K562 (cell line): ENCODE measurements around the gene ZNF324B. TPM values are rescaled to one million over a fixed set of nuclear protein-coding genes. Genes with fewer than 3 reads are reported as not detected.
A peak's percentile ranks its signal among the peaks of the same experiment; 100 is the strongest.

Source experiments
- BDP1 ChIP-seq: IDR thresholded peaks from 3 replicates; pipeline ENCODE4 v1.6.1; 2011; ENCODE audit not compliant: insufficient read length, insufficient read depth
- CREB3L1 ChIP-seq: fragments of 450-650 bp; IDR thresholded peaks from 2 replicates; pipeline ENCODE4 v1.6.1; 2014; ENCODE audit warnings: low read depth, mild to moderate bottlenecking, moderate library complexity, borderline replicate concordance
- MGA ChIP-seq: fragments of 450-650 bp; IDR thresholded peaks from 2 replicates; pipeline ENCODE4 v1.6.1; 2016; ENCODE audit warnings: mild to moderate bottlenecking, moderate library complexity
- NONO ChIP-seq, 2 experiments: fragments of 200-400 bp in 1 of 2; fragments of 450-650 bp in 1 of 2; formaldehyde crosslinking in 1 of 2; IDR thresholded peaks; 2 replicates each; pipeline ENCODE4 v1.6.1; 2017; ENCODE audit warnings: low read depth in 2 of 2, mild to moderate bottlenecking in 2 of 2, moderate library complexity in 2 of 2, low read length in 1 of 2
- PHB ChIP-seq: fragments of 250-450 bp; sonication (Bioruptor Pico); IDR thresholded peaks from 2 replicates; pipeline ENCODE4 v1.5.0; 2021
- SRF ChIP-seq, 2 experiments: fragments of 250-450, 450-650 bp in 1 of 2; sonication (Bioruptor Pico) in 1 of 2; sonication (generic) in 1 of 2; formaldehyde crosslinking; IDR thresholded peaks; 2 replicates each; pipeline versions ENCODE4 v1.5.0 to v1.5.1; 2020 to 2022; ENCODE audit warnings: mild to moderate bottlenecking in 1 of 2, missing genetic modification reagents in 1 of 2
- ZBTB33 ChIP-seq: sonication (generic); formaldehyde crosslinking; IDR thresholded peaks from 2 replicates; pipeline ENCODE4 v1.8.1; 2023; ENCODE audit warnings: mild to moderate bottlenecking, missing genetic modification reagents
- polyA plus RNA-seq, 8 experiments: library from polyadenylated mRNA; depleted of rRNA in 4 of 8; stranded (reverse) in 5 of 8; unstranded in 3 of 8; fragments of >200 nt; fragmentation: Nextera tagmentation in 2 of 8; fragmentation: Illumina TruSeq in 1 of 8; extraction: Ambion mirVana in 2 of 8; extraction: Trizol in 1 of 8; gene quantifications; 2 replicates each; pipeline versions ENCODE4 v1.2.1 to v1.2.3, GENCODE V29; 2011 to 2014; ENCODE audit warnings: inconsistent platforms in 1 of 8, missing spikeins in 1 of 8
- total RNA-seq, 7 experiments: library from RNA; depleted of rRNA in 6 of 7; stranded (reverse); fragments of >200 nt in 6 of 7; fragmentation: Illumina TruSeq in 2 of 7; extraction: Trizol in 2 of 7; gene quantifications; 2 replicates each; pipeline versions ENCODE4 v1.2.1 to v1.2.3, GENCODE V29; 2011 to 2021; ENCODE audit warnings: low replicate concordance in 1 of 7
- TF ChIP-seq, protein P1 (sequence below), 2 experiments: fragments of 450-650 bp; IDR thresholded peaks; 2 replicates each; pipeline ENCODE4 v1.6.1; 2016

The ZNF324B gene
- total and polyA plus RNA-seq, 9 of the 15 experiments (the other 6 are each of a cell fraction or from before 2014, with no cell fraction given): 0.20 to 13.5 (median 5.7) TPM

DNA sequence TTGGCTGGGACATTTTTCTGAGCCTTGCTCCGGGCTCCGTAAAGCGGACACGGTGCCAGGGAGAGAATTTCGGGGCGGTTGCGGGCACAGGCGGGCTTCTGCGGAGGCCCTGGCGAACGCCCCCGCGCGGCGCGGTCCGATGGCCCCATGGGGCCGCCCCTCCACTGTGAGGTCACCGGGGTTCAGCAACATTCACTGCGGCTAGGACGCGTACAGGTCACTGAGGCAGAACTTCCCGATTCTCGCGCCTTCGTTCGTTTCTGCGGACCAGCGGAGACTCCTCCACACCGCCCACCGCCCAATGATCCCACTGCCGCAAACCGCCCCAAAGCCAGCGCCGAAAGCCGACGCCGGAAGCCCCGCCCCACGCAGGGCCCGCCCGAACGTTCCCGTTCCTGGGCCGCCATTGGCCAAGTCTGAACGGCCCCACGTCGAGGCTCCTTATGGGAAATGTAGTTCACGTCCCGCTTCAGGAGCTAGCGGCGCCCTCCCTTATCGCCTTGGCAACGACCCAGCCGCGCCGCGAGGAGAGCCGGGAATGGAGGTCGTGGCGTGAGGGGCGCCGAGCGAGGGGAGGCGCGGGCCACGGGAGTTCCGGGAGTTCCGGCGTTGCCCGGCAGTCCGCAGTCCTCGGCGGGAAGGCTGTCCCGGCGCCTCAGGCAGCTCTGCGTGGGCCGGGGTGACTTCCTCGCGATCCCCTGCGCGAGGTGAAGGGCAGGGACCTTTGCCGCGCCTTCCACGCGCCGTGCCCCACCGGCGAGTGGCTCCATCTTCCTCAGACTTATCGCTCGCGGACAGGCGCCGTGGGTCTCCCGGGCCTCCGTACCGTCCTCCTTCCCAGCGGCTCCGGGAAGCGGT, 43.0 kb upstream of the ZNF324B start, which contains the start of gene ZNF584 (continued):
- 0 out of 2 replicates have a peak, but pooled peaks have one; percentile 17 for TF ChIP-seq MGA
- TF ChIP-seq BDP1: no peak
- TF ChIP-seq CREB3L1: peak; percentile 79
- TF ChIP-seq SRF (CRISPR knock-in tag; IDR thresholded peaks at IDR 0.05): 0 out of 4 replicates have a peak, but pooled peaks of 1 of the 2 experiments have one; percentile 46
- TF ChIP-seq ZBTB33: peak; percentile 69; the same call in 1 of the 2 replicates
- TF ChIP-seq PHB: peak; percentile 69; the same call in 1 of the 2 replicates
- TF ChIP-seq, protein P1, sequence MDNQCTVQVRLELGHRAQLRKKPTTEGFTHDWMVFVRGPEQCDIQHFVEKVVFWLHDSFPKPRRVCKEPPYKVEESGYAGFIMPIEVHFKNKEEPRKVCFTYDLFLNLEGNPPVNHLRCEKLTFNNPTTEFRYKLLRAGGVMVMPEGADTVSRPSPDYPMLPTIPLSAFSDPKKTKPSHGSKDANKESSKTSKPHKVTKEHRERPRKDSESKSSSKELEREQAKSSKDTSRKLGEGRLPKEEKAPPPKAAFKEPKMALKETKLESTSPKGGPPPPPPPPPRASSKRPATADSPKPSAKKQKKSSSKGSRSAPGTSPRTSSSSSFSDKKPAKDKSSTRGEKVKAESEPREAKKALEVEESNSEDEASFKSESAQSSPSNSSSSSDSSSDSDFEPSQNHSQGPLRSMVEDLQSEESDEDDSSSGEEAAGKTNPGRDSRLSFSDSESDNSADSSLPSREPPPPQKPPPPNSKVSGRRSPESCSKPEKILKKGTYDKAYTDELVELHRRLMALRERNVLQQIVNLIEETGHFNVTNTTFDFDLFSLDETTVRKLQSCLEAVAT (IDR thresholded peaks at IDR 0.05): 0 out of 4 replicates have a peak, but pooled peaks of 1 of the 2 experiments have one; percentile 27
- peak; percentile 17 to 90; a peak in 2 of 4 replicates for TF ChIP-seq NONO (IDR thresholded peaks at IDR 0.05; ENCODE audit: low read depth in 2 of 2, low read length in 1 of 2)
